Measurements from ENCODE around the gene MESP2.
"Not testable (repeated sequence)": the region's sequence is repeated elsewhere in the genome, so short reads cannot be mapped to it uniquely, and the experiment has no call there.

The MESP2 gene

DNA sequence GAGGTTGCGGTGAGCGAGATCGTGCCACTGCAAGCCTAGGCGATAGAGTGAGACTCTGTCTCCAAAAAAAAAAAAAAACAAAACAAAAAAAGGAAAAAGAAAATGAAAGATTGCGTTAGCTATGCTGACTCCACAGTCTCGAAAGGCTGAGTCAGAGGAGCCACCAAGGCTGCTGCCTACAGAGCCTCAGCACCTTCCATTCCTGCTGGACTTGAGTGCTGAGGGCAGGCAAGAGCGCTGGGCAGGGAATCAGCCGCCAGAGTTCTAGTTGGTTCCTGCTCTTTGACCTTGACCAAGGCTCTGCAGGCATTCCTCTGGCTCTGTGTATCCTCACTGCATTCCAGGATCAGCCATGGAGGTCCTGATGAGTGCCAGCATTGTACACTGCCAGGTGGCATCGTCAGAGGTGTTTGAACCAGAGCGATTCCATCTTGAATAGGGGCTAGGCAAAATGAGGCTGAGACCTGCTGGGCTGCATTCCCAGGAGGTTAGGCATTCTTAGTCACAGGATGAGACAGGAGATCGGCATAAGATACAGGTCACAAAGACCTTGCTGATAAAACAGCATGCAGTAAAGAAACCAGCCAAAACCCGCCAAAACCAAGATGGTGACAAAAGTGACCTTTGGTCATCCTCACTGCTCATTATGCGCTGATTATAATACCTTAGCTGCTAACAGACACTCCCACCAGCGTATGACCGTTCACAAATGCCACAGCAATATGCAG, 5.9 kb downstream of the MESP2 start:
- no peak for DNase-seq (ENCODE audit: low spot score)

DNA sequence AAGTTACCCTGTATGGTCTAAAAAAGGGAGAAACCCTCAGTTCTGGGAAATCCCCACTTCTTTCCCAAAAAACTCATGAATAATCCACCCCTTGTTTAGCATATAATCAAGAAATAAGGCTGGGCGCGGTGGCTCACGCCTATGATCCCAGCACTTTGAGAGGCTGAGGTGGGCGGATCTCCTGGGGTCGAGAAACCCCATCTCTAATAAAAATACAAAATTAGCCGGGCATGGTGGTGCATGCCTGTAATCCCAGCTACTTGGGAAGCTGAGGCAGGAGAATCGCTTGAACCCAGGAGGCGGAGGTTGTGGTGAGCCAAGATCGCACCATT, 6.5 kb downstream of the MESP2 start:
- DNase-seq (ENCODE audit: low spot score), result not testable (repeated sequence)

DNA sequence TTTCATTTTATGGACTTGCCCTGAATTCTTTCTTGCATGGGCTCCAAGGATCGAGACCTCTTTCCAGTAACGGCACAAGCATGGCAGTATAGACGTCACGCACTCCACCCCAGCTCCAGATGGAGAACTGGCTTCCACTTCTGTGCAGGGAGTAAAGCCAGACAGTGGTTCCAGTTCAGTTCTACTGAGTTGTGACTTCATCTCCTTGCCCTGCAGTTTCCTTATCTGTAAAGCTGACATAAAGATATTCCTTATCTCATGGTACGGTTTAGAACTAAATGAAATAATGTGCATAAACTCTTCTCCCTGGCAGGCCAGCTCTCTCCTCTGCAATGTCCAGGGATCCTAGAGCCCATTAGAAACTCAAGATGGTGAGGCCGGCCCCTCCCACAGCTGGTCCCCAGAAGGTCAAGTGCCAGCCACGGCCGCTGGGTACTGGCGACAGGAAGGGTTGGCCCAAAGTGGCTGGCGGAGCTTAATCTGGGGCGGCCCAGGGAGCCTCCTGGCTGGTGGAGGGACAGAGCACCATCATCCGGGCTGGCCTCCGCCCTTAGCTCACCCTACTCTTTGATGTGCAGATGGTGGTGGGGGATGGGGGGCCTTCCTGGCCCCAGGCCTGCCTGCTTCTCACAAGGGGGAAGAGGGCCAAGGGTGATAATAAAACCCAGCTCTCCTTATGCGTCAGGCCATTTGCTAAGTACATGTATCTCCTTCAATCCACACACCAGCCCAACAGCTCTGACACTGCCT, 7.2 kb downstream of the MESP2 start:
- no peak for DNase-seq (ENCODE audit: low spot score)

DNA sequence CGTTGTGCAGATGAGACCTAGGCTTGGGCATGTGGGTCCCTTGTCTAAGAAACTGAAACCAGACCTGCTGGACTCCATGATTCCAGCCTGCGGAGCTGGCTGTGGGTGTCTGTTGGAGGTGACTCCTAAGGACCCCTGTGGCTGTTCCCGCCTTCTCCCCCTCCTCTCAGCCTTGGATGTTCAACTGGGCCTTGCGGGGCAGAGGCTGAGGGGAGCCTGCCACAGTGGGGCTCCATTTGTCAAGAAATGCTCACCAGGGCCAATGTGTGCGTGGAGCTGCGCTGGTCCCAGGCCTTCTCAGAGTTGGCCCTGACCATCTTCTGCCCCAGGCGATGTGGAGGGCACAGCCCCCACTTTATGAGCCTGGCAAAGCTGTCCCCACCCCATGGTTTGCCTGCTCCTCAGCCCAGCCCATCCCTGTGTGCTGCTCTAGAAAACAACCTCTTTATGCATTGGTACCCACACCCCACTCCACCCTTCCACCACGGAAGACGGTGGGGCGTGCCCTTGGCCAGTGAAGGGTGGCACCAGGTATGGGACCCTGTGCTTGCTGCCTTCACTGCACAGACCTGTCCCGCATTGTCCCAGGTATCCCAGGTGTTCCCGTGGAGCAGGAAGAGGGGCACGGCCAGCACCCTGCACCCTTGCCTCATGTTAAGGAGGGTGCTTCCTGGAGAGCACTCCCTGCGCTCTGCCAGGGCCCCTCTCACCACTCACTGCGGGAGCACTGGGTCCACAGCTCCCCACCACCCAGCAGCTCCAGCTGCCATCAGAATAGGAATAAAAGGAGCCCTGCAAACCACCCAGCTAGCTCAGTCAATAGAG, 7.9 kb downstream of the MESP2 start:
- DNase-seq (ENCODE audit: low spot score), result no peak

DNA sequence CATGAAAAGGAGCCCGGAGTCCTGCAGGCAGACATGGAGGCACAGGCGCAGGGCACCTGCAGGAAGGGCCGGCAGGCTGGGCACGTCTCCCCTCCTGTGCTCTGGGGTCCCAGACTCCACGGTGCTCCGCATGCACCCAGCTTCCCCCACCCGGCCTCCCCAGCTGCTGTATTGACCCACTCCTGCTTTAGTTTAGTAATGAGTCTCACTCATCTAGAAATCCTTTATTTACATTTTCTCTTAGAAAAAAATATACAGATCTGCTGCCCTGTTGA, 8.5 kb downstream of the MESP2 start:
- no peak for DNase-seq (ENCODE audit: low spot score)

DNA sequence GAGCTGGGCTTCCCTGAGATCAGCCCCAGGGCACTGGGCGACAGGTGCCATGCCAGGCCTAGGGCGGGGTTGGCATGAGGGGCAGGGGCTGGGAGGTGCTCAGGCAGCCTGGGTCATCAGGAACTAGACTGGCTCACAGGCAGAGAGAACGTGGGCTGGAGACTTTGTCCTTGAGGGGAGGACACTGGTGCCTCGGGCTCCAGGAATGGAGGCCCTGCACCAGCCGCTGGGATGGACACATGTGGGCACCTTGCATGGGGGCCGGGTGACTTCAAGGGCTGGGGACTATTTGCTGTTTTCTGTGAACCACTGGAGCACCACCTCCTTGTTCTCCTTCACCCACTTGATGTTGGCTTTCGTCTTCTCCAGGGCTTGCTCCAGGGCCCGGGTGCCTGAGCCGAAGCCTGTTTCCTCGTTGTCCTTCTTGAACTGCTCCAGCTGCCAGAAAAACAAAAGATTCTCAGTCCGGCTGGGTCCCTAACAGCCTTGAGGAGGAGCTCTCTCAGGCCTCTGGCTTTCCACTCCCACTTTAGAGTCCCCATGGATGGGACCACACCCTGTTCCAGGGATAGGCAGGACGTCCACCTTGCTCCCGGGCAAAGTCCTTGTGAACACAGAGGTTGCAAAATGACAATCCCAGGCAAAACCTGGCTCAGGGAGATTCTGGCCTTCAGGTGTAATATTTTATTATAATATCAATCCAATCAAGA, 9.1 kb downstream of the MESP2 start:
- DNase-seq (ENCODE audit: low spot score), result no peak

DNA sequence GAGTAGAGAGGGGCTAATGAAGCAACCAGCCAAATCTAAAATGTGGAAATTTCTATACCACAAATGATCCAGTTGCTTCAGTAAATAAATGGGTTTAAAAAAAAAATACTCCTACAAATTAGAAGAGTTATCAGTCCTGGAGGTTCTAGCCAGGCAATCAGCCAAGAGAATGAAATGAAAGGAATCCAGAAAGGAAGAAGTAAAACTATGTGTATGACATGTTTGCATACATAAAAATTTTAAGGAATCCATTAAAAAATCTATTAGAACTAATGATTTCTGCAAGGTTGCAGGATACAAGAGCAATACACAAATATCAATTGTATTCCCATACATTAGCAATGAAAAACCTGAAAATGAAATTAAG, 9.6 kb downstream of the MESP2 start:
- DNase-seq (ENCODE audit: low spot score), result no peak

DNA sequence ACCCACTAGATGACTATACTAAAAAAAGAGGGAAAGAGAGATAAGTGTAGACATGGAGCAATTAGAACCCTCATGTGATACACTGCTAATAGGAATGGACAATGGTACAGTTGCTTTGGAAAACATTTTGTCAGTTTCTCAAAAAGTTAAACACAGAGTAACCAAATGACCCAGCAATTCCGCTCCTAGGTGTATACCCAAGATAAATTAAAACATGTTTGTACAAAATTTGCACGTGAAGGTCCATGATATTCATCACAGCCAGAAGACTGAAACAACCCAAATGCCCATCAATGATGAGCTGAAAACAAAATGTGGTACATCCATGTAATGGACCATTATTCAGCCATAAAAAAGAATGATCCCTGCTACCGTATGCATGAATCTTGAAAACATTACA, 11.8 kb downstream of the MESP2 start:
- no peak for DNase-seq (ENCODE audit: low spot score)

DNA sequence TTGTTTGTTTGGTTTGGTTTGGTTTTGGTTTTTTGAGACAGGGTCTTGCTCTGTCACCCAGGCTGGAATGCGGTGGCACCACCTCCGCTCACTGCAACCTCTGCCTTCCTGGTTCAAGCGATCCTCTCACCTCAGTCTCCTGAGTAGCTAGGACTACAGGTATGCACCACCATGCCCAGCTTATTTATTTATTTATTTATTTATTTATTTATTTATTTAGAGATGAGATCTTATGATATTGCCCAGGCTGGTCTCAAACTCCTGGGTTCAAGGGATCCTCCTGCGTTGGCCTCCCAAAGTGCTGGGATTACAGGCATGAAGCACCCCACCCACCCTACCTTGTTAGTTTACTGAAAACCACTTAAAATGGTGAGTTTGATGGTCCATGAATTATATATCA, 12.5 kb downstream of the MESP2 start:
- not testable (repeated sequence) for DNase-seq (ENCODE audit: low spot score)

DNA sequence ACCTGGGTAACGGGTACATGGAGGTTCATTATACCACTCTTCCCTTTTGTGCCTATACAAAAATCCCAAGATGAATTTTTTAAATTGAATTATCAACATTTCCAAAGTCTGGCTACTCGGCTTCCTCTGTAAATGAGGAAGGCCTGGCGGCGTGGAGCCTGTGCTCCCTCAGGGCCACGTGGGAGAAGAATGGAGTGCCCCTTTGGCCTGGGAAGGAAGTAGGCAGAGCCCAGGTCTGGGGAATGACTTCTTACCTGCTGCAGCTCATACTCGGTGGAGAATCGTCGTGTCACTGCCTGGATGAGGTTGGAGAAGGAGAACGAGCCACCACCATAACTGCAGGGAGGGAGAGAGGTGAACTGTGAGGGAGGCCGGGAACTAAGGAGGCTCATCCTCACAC, 14.1 kb downstream of the MESP2 start:
- no peak for DNase-seq (ENCODE audit: low spot score)

DNA sequence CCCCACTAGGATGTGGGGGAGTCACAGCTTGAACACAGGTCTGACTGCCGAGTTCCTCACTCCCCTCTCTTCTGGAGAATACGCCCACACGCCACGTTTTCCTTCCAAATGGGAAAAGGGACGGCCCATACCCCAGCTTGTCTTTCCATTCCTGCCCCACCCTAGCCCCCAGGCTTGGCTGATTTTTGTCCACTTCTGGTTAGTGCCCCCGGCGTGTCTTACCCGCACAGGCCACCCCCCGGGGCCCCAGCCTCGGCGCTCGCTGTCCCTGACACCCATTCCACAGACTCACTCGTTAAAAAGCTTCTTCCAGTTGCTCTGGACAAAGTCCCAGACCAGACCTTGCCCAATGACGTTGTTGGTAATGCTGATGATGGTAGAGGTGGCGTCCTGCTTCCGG, 14.5 kb downstream of the MESP2 start:
- no peak for DNase-seq (ENCODE audit: low spot score)

DNA sequence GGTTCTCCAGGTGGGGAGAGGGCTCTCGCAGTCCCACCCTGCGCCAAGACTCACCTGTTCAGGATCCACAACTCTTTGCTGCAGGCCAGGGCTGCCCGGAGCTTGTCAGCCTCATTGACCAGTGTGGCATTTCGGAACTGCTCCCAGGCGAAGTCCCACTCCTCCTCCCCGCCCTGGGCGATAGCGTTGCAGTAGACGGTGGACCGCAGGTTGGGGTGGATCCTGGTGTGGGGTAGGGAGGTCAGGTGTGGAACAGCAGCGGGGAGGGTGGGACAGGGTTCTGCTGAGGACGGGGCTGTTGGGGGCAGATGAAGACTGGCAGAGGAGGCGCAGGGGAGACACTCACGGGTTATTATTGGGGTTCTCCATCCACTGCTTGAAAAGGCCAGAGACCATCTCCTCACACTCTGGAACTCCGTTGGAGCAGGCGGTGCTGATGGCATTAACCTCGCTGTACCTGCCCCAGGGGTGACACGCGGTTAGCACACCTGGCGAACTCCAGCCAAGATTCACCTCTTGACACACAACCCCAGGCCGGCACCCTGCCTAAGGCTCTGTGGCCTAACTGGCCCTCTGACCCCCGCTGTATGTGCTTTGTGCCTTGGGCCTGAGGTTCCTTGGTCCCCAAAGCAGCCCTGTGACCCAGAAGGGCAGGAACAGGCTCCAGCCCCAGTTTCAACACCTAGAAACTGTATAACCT, 16.1 kb downstream of the MESP2 start:
- no peak for DNase-seq (ENCODE audit: low spot score)

DNA sequence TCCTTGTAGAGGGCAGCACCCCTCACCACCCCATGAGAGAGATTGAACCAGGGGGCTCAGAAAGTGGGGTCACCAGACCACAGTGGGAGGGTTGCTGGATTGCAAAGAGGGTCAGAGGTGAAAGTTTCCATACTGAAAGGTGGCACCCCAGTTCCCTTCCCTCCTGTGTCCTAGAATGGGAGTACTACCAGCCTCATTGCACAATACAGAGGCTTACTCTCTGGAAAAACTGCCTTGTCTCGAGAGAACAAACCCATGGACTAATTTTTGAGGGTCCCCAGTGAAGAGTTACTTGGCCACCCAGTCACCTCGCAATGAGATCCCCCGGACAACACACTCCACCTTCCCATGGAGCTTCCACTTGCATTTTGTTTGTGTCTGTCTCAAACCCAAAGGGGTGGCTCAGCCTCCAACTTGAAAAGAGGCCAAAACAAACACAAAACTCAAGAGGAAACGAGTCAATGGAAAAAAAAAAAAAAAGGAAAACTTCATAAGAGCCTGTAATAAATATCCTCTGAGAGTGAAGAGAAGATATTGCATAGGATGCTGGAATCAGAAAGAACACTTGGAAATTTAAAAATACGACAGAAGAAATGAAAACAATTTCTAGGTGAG, 18.6 kb downstream of the MESP2 start:
- DNase-seq (ENCODE audit: low spot score), result no peak

DNA sequence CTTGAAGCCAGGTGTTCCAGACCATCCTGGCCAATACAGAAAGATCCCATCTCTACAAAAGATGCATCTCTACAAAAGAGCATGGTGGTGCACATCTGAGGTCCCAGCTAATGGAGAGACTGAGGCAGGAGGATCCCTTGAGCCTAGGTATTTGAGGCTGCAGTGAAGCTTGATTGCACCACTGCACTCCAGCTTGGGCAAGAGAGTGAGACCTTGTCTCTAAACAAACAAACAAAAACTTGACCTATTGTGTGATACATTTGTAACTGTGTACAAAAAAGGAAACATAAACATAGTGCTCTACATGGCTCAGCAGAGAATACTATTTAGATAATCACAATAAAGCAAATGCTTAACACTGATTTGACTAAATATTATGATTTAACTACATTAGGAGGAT, 19.9 kb downstream of the MESP2 start:
- no peak for DNase-seq (ENCODE audit: low spot score)

DNA sequence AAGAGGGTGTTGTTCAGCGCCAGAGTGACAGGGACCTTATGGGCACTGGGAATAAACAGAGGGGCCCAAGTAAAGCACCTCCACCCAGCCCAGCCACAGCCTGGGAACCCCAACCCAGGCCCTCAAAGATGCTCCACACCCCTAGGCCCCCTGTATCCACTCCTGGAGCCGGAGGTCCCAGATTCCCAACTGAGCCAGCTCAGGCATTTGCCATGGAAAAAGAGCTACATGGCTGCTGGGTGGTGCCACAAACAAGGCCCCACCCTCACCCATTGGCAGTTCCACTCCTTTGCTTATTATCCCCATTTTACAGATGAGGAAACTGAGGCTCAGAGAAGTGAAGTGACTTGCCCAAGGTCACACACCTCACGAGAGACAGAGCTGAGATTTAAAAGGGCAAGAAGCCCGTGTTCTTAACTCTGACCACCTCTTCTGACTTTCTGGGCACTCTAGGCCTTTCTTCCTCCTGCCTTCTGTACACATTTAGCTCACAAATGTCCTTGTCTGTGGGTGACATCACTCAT, 21.6 kb downstream of the MESP2 start:
- no peak for DNase-seq (ENCODE audit: low spot score)

DNA sequence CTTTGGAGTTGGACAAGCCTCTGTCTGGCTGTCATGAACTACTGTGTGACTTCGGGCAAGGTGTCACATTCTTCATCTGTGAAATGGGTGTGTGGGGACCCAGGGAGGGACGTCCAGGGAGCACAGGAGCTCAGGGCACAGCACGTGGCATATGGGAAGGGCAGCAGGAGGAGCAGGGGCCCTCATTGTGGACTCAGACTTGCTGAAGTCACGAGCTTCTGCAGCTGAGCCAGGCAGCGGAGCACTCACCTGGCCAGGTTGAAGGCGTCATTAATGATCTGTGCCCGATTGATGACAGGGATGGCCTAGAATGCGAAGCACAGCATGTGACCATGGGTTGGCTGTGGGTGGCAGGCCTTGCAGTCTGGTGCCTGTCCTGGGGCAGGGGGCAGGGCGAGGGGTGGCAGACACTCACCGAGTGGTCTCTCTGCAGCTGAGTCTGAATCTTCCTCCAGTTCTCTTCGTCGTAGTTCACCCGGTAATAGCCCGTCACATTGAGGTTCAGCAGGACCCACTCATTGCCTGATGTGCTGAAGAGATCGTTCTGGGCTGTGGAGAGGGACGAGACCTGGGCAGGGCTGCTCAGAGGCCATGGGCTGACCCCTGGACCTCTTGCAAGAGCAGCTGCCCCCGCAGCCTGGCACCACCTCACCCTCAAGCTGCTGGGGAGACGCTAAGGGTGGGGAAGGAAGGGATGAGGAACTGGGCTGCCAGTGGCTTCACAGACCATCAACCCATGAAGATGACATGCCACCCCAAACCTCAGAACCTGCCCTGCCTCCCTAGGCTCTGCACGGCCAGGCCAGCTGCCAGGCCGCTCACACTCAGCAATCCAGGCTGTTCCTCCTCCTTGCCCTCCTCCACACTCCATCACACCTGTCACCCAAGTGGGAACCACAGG, 23.1 kb downstream of the MESP2 start:
- no peak for DNase-seq (ENCODE audit: low spot score)

DNA sequence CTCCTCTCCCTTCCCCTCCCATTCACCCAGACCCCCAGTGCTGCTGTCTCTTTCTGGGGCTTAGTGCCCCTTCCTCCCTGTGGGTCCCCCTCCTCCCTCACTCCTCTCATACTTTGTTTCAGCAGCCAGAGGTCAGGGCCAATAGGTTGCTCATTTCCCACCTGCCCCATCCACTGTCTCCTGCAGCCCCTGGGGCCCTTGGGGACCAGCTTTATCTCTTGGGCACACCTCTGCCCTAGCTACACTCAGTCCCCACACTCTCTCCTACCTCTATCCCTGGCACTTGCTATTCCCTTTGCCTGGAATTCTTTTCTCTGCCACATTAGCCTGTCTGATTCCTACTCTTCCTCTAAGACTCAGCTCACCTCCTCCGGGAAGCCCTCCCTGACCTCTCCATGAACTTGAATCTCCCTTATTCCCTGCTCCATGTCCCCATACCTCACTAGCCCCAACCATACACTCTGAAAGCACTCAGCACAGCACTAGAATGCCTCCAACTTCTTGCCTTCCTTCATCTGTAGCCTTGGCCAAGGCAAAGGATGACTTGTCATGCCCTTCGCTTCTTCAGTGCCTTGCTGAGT, 23.9 kb downstream of the MESP2 start:
- DNase-seq (ENCODE audit: low spot score), result no peak

DNA sequence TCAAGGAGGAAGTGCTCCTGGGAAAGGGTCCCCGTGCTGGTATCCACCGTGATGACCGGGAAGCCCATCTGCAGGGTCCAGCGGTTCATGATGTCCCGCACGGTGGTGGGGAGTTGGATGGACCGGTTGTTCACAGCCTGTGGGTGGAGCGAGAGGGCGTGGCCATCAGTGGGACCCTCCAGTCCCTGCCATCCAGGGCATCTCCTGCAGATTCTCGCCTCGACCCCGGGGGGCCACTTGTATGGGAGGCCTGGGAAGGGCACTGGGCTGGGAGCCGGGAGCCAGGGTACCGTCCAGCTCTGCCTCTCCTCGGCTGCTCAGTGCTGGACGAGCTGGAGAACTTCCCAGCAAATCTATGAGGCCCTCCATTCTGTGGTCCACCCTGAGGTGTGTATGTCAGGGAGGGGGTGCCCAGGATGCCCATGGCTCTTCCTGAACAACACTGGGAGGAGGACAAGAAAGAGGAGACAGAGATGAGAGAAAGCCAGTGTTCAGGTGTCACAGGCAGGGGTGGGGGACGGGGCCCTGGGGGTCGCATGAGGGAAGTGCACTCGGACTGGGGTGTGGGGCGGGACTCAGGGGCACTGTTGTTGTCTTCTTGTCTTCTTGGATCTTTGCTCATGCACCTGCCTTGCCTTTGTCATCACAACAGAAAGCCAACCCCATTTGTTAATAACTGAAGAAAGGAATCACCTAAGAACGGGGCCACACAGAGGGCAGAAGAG, 25.5 kb downstream of the MESP2 start:
- no peak for DNase-seq (ENCODE audit: low spot score)

DNA sequence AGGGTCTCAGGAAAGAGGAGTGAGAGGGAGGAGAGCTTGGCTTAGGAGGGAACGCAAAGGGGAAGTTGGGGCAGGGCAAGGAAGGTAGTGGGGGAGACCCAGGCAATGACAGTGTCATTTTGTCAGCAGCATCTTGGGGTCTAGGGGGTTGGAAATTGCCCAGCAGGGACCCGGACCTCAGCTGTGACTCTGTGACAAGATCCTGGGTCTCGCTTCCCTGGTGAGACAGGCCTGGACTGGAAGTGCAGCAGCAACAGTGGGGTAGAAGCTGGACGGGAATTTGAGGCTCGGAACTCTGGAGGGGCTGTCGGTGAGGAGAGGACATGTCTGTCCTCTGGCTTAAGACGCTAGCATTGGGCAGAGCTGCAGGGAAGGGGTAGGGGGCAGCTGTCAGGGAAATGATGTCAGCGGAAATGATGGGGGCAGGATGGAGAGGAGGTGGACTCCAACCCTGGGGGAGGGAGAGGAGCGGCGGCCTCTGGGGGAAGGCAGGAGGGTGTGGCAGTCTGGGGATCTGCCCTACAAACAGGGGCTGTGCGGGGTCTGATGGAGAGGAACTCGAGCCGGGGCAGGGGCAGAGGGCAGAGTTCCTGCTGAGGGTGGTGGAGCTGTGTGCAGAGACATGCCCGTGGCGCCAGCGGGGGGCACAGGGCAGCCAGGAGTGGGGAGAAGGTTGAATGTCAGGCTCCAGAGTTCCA, 26.2 kb downstream of the MESP2 start:
- DNase-seq (ENCODE audit: low spot score), result peak; percentile 80
